GM12878 (cell line): Measurements from ENCODE around the gene NUMB. TPM values are rescaled to one million over a fixed set of nuclear protein-coding genes. Genes with fewer than 3 reads are reported as not detected.

Experiments used
- ATAC-seq: fragments of 200-7000 bp; cut with Tn5 transposase; 3 replicates; pipeline ENCODE4 v1.9.1; 2020; ENCODE audit warnings: mild to moderate bottlenecking, moderate library complexity
- BruUV-seq: library from RNA; stranded (reverse); fragments of 400-500 nt; replicated peaks from 2 replicates; lab custom pipeline; 2021; lab: Mats Ljungman, UMichigan
- CTCF ChIA-PET: fragments of 300-600 bp; sonication (Branson Sonifier 250); formaldehyde crosslinking; extraction: SDS; loops from one replicate; lab custom pipeline; 2021; ENCODE audit warnings: inconsistent platforms; lab: Yijun Ruan, JAX
- POLR2A ChIA-PET: fragments of 350-600 bp; formaldehyde crosslinking; extraction: SDS; loops from one replicate; lab custom pipeline; 2021; ENCODE audit warnings: inconsistent platforms; lab: Charles Lee
- RAD21 ChIA-PET: fragments of 300-600 bp; sonication (Branson Sonifier 250); formaldehyde crosslinking; loops from one replicate; lab custom pipeline; 2023; ENCODE audit warnings: antibody characterized with exemption; ENCODE audit not compliant: unreplicated experiment; lab: Charles Lee
- SMC1A ChIA-PET: fragments of 300-600 bp; sonication (Branson Sonifier 250); formaldehyde crosslinking; loops from one replicate; lab custom pipeline; 2023; ENCODE audit not compliant: unreplicated experiment, uncharacterized antibody; lab: Charles Lee
- DNase-seq: peaks from one replicate; pipeline ENCODE4 v3.0.0-alpha.2; 2011; ENCODE audit warnings: low read depth, low spot score
- FAIRE-seq: peaks from 3 replicates; lab custom pipeline; 2011; peaks lifted over from hg19 to GRCh38; lab: Jason Lieb, UNC
- H2AFZ ChIP-seq: 2 replicates; pipeline ENCODE4 v1.6.0; 2011; ENCODE audit warnings: low read depth, low read length, control low read depth; ENCODE audit not compliant: control insufficient read depth
- H3K27ac ChIP-seq: 2 replicates; pipeline ENCODE4 v1.5.1; 2011; ENCODE audit warnings: control low read depth; ENCODE audit not compliant: control insufficient read depth, insufficient read depth
- H3K27me3 ChIP-seq, 2 experiments: replicated peaks in 1 of 2; 2 replicates each; pipeline versions ENCODE4 v1.6.0 to v1.6.1; 2011; ENCODE audit warnings: low read length in 1 of 2; ENCODE audit not compliant: control insufficient read depth in 2 of 2, insufficient read depth in 2 of 2
- H3K36me3 ChIP-seq, 2 experiments: 2 replicates each; pipeline ENCODE4 v1.5.1; 2011; ENCODE audit warnings: low read length in 1 of 2; ENCODE audit not compliant: control insufficient read depth in 2 of 2, insufficient read depth in 2 of 2
- H3K4me1 ChIP-seq: 2 replicates; pipeline ENCODE4 v1.6.1; 2011; ENCODE audit warnings: mild to moderate bottlenecking, low read length, moderate library complexity, mixed read lengths; ENCODE audit not compliant: control insufficient read depth, insufficient read depth
- H3K4me2 ChIP-seq: 2 replicates; pipeline ENCODE4 v1.6.0; 2011; ENCODE audit warnings: control low read depth; ENCODE audit not compliant: control insufficient read depth, insufficient read depth
- H3K4me3 ChIP-seq: fragments of 200-600 bp; sonication (generic); 2 replicates; pipeline ENCODE4 v1.5.1; 2016
- H3K79me2 ChIP-seq: 2 replicates; pipeline ENCODE4 v1.6.0; 2011; ENCODE audit warnings: low read length; ENCODE audit not compliant: control insufficient read depth, insufficient read depth
- H3K9ac ChIP-seq: 2 replicates; pipeline ENCODE4 v1.8.0; 2011; ENCODE audit warnings: low read length, control low read depth, mixed read lengths; ENCODE audit not compliant: control insufficient read depth, insufficient read depth
- H3K9me3 ChIP-seq: replicated peaks from 3 replicates; pipeline ENCODE4 v1.5.1; 2011; ENCODE audit warnings: mild to moderate bottlenecking, low read length; ENCODE audit not compliant: control insufficient read depth, insufficient read depth
- H4K20me1 ChIP-seq: 2 replicates; pipeline ENCODE4 v1.6.0; 2011; ENCODE audit not compliant: control insufficient read depth, insufficient read depth
- BRCA1 ChIP-seq: IDR thresholded peaks from 2 replicates; pipeline ENCODE4 v1.6.1; 2011; ENCODE audit warnings: low read depth, low read length, improper control_type of control experiment
- CEBPZ ChIP-seq: fragments of 150-350 bp; IDR thresholded peaks from 2 replicates; pipeline ENCODE4 v1.6.1; 2016; ENCODE audit warnings: low read depth, low read length
- FOXM1 ChIP-seq: IDR thresholded peaks from 2 replicates; pipeline ENCODE4 v1.6.1; 2012; ENCODE audit warnings: low read depth, mild to moderate bottlenecking, inconsistent platforms, low read length, moderate library complexity
- IKZF1 ChIP-seq: fragments of 450-650 bp; conservative IDR thresholded peaks from 2 replicates; pipeline ENCODE4 v1.6.1; 2017; ENCODE audit warnings: antibody characterized with exemption, mild to moderate bottlenecking
- JUND ChIP-seq: IDR thresholded peaks from 2 replicates; pipeline ENCODE4 v1.6.1; 2012; ENCODE audit warnings: low read depth, mild to moderate bottlenecking, low read length, improper control_type of control experiment, moderate library complexity
- NR2C2 ChIP-seq: IDR thresholded peaks from 2 replicates; pipeline ENCODE4 v1.6.1; 2011; ENCODE audit warnings: borderline replicate concordance, low read depth; ENCODE audit not compliant: control insufficient read depth, insufficient read length
- RUNX3 ChIP-seq: IDR thresholded peaks from 2 replicates; pipeline ENCODE4 v1.6.1; 2012; ENCODE audit warnings: low read length, inconsistent platforms
- SREBF1 ChIP-seq: IDR thresholded peaks from 2 replicates; pipeline ENCODE4 v1.6.1; 2012; ENCODE audit warnings: mild to moderate bottlenecking, low read length
- STAT3 ChIP-seq: IDR thresholded peaks from 2 replicates; pipeline ENCODE4 v1.6.1; 2011; ENCODE audit warnings: low read depth, low read length, improper control_type of control experiment
- WRNIP1 ChIP-seq: IDR thresholded peaks from 2 replicates; pipeline ENCODE4 v1.6.1; 2011; ENCODE audit warnings: low read depth, low read length, improper control_type of control experiment, borderline replicate concordance
- WGBS: methylation state at CpG from one replicate; pipeline ENCODE4 v1.1.6; 2016; ENCODE audit warnings: low lambda C conversion rate; ENCODE audit not compliant: insufficient replicate concordance, insufficient coverage; ENCODE audit errors: missing lambda C conversion rate; 5-methylcytosine and 5-hydroxymethylcytosine counted together
- in situ Hi-C: fragments of 300-500 bp; cut with MboI; formaldehyde crosslinking; loops from 9 replicates; pipeline ENCODE4 v1.14.3; 2018; ENCODE audit warnings: mixed read lengths
- intact Hi-C: fragments of 100-400 bp; cut with micrococcal nuclease; formaldehyde crosslinking; loops from one replicate; pipeline ENCODE4 v1.14.2; 2022; ENCODE audit not compliant: unreplicated experiment
- polyA plus RNA-seq, 11 experiments: library from polyadenylated mRNA; depleted of rRNA in 4 of 11; unstranded in 6 of 11; stranded (reverse) in 5 of 11; fragments of >200 nt; fragmentation: Nextera tagmentation in 4 of 11; fragmentation: Illumina TruSeq in 1 of 11; extraction: Ambion mirVana in 4 of 11; extraction: Trizol in 1 of 11; gene quantifications; 1 replicate in 1 of 11; 2 replicates in 10 of 11; pipeline versions ENCODE4 v1.2.1 to v1.2.3, GENCODE V29; 2011 to 2016; ENCODE audit warnings: inconsistent platforms in 2 of 11, missing spikeins in 2 of 11, low read depth in 1 of 11
- total RNA-seq, 4 experiments: library from RNA; depleted of rRNA in 3 of 4; stranded (reverse); fragments of >200 nt in 3 of 4; fragmentation: Illumina TruSeq in 1 of 4; extraction: Trizol in 1 of 4; gene quantifications; 2 replicates each; pipeline versions ENCODE4 v1.2.1 to v1.2.3, GENCODE V29; 2013 to 2021

The NUMB gene
- total and polyA plus RNA-seq, 10 of the 15 experiments (the other 5 are each of a cell fraction or from before 2014, with no cell fraction given): 22.0 to 147 (median 48.9) TPM

- Histone ChIP-seq H2AFZ (no peak overlapping the region), H3K4me2 (no peak overlapping the region), H3K79me2 (peaks cover 21% of the 10 kb centered on the region), H3K9me3 (no peaks in the 10 kb centered on the region; the same call in 2 of the 3 replicates), H3K27me3 (no peaks in the 10 kb centered on the region), H3K4me3 (no peak overlapping the region), H3K36me3 (no peaks in the 10 kb centered on the region; a peak in 2 of 4 replicates), H4K20me1 (peaks cover 4% of the 10 kb centered on the region; the same call in 1 of the 2 replicates), H3K4me1 (peaks cover 17% of the 10 kb centered on the region), H3K9ac (no peak overlapping the region), H3K27ac (no peak overlapping the region)
- intact Hi-C loops: no loop called here
- RAD21 ChIA-PET: interaction anchor here (1.0 to 1.2 kb wide), 2 partner anchors 199 to 322 kb away, joined by 3 read pairs; no protein-coding TSS in a partner anchor
- POLR2A ChIA-PET: interaction anchor here (1.2 to 1.9 kb wide), 4 partner anchors 9 to 74 kb away, joined by 3 to 7 read pairs (median 4); partner anchors contain the start of gene ACOT2
- SMC1A ChIA-PET: interaction anchor here (0.6 to 3.4 kb wide), 2 partner anchors 10 to 14 kb away, joined by 3 to 16 read pairs; no protein-coding TSS in a partner anchor
- in situ Hi-C loops: no loop called here
- CTCF ChIA-PET: interaction anchor here (0.9 to 3.8 kb wide), 3 partner anchors 14 to 263 kb away, joined by 3 to 20 read pairs (median 12); no protein-coding TSS in a partner anchor
- TF ChIP-seq BRCA1 (no peak), NR2C2 (no peak), STAT3 (no peak), SREBF1 (no peak)
- DNase-seq: no peak
- WGBS: 100% methylated on average over 2 of the region's 2 CpGs
- ATAC-seq: no peak
- no peak for FAIRE-seq
- no TSS peak for BruUV-seq
These were observed 36.2 kb upstream of the NUMB start for GRCh38 chr14:73494593-73494992.

- TF ChIP-seq WRNIP1 (no peak), FOXM1 (no peak), JUND (no peak), CEBPZ (no peak), IKZF1 (no peak), RUNX3 (no peak)
- TF ChIP-seq, all 136 proteins: peak for 0
- Histone ChIP-seq H3K79me2 (peaks cover 21% of the 10 kb centered on the region), H3K4me2 (peak overlapping the region; percentile 99), H4K20me1 (peaks cover 4% of the 10 kb centered on the region; the same call in 1 of the 2 replicates), H3K4me3 (peak overlapping the region; percentile 80; the same call in 1 of the 2 replicates), H3K4me1 (peaks cover 17% of the 10 kb centered on the region), H2AFZ (no peak overlapping the region), H3K9me3 (no peaks in the 10 kb centered on the region; the same call in 2 of the 3 replicates), H3K36me3 (no peaks in the 10 kb centered on the region; a peak in 2 of 4 replicates), H3K27ac (no peak overlapping the region), H3K9ac (no peak overlapping the region; the same call in 1 of the 2 replicates), H3K27me3 (no peaks in the 10 kb centered on the region)
- ATAC-seq: no peak
- BruUV-seq: TSS peak; percentile 72
- ChIA-PET SMC1A (no interaction called here), POLR2A (interaction anchor here (0.6 to 1.8 kb wide), 4 partner anchors 10 to 459 kb away, joined by 4 read pairs; partner anchors contain the start of gene ACOT2), RAD21 (no interaction called here), CTCF (interaction anchor here (1.1 to 3.8 kb wide), 3 partner anchors 16 to 46 kb away, joined by 3 to 20 read pairs (median 4); no protein-coding TSS in a partner anchor)
- in situ Hi-C loops (no loop called here), intact Hi-C loops (no loop called here)
- 67% methylated on average over 4 of the region's 5 CpGs for WGBS
- FAIRE-seq: no peak
- DNase-seq: no peak
These were observed 34.3 kb upstream of the NUMB start for GRCh38 chr14:73492670-73493069.
